IMR-90 (cell line): ENCODE data around the gene JMJD8. TPM values are rescaled to one million over a fixed set of nuclear protein-coding genes. Genes with fewer than 3 reads are reported as not detected.

Experiments used
- ATAC-seq: fragments of 200-7000 bp; cut with Tn5 transposase; 2 replicates; pipeline ENCODE4 v1.9.1; 2020; ENCODE audit warnings: low read depth, mild to moderate bottlenecking, moderate library complexity
- BruUV-seq: library from RNA; stranded (reverse); fragments of 400-500 nt; replicated peaks from 2 replicates; lab custom pipeline; 2021; lab: Mats Ljungman, UMichigan
- CTCF ChIA-PET: fragments of 300-600 bp; formaldehyde crosslinking; extraction: SDS; loops from one replicate; lab custom pipeline; 2021; ENCODE audit warnings: antibody characterized with exemption; lab: Yijun Ruan, JAX
- POLR2A ChIA-PET: fragments of 300-600 bp; sonication (Branson Sonifier 250); formaldehyde crosslinking; loops from one replicate; lab custom pipeline; 2022; ENCODE audit warnings: antibody characterized with exemption; ENCODE audit not compliant: unreplicated experiment; lab: Charles Lee
- DNase-seq: peaks from one replicate; pipeline ENCODE4 v3.0.0; 2013
- H2AFZ ChIP-seq: replicated peaks from 2 replicates; pipeline ENCODE3; 2013; ENCODE audit warnings: low read length, mild to moderate bottlenecking; ENCODE audit not compliant: poor library complexity
- H2AK5ac ChIP-seq: 2 replicates; pipeline ENCODE4 v1.6.1; 2013; ENCODE audit warnings: low read depth, low read length, inconsistent platforms
- H2AK9ac ChIP-seq: replicated peaks from 2 replicates; pipeline ENCODE3; 2013; ENCODE audit warnings: mild to moderate bottlenecking, low read depth, low read length, moderate library complexity; ENCODE audit not compliant: poor library complexity
- H2BK120ac ChIP-seq: 2 replicates; pipeline ENCODE4 v1.6.1; 2013; ENCODE audit warnings: low read depth, low read length, inconsistent platforms
- H2BK15ac ChIP-seq: 3 replicates; pipeline ENCODE4 v1.6.1; 2013; ENCODE audit warnings: low read depth, low read length, inconsistent platforms
- H2BK20ac ChIP-seq: 2 replicates; pipeline ENCODE4 v1.6.1; 2013; ENCODE audit warnings: low read depth, mild to moderate bottlenecking, inconsistent platforms, low read length, moderate library complexity
- H2BK5ac ChIP-seq: 2 replicates; pipeline ENCODE4 v1.6.1; 2013; ENCODE audit warnings: mild to moderate bottlenecking, low read depth, low read length, inconsistent platforms; ENCODE audit not compliant: poor library complexity, severe bottlenecking
- H3K14ac ChIP-seq: replicated peaks from 2 replicates; pipeline ENCODE4 v1.6.1; 2013; ENCODE audit warnings: low read depth, low read length, inconsistent platforms
- H3K18ac ChIP-seq: 2 replicates; pipeline ENCODE4 v1.6.1; 2013; ENCODE audit warnings: low read depth, low read length, control low read depth
- H3K23ac ChIP-seq: 2 replicates; pipeline ENCODE4 v1.6.1; 2013; ENCODE audit warnings: low read depth, low read length, inconsistent platforms
- H3K27ac ChIP-seq: 2 replicates; pipeline ENCODE4 v1.5.1; 2013; ENCODE audit warnings: mild to moderate bottlenecking, control low read depth, low read length; ENCODE audit not compliant: insufficient read depth
- H3K27me3 ChIP-seq: 2 replicates; pipeline ENCODE4 v1.6.1; 2013; ENCODE audit warnings: low read length; ENCODE audit not compliant: control insufficient read depth, insufficient read depth
- H3K36me3 ChIP-seq: 2 replicates; pipeline ENCODE4 v1.6.1; 2013; ENCODE audit warnings: low read length, mixed read lengths; ENCODE audit not compliant: control insufficient read depth, insufficient read depth
- H3K4ac ChIP-seq: 2 replicates; pipeline ENCODE4 v1.6.1; 2013; ENCODE audit warnings: low read depth, low read length, inconsistent platforms
- H3K4me1 ChIP-seq: 2 replicates; pipeline ENCODE4 v1.6.1; 2013; ENCODE audit warnings: low read length, mixed read lengths; ENCODE audit not compliant: control insufficient read depth, insufficient read depth
- H3K4me2 ChIP-seq: 2 replicates; pipeline ENCODE4 v1.6.1; 2013; ENCODE audit warnings: low read depth, mild to moderate bottlenecking, control low read depth, low read length, moderate library complexity
- H3K4me3 ChIP-seq: 2 replicates; pipeline ENCODE4 v1.5.1; 2013; ENCODE audit warnings: low read depth, mild to moderate bottlenecking, control low read depth, low read length, moderate library complexity; ENCODE audit not compliant: insufficient read depth
- H3K56ac ChIP-seq: 2 replicates; pipeline ENCODE4 v1.6.1; 2013; ENCODE audit warnings: low read length, inconsistent platforms; ENCODE audit not compliant: insufficient read depth; ENCODE audit errors: extremely low read depth
- H3K79me1 ChIP-seq, 2 experiments: 2 replicates each; pipeline ENCODE4 v1.6.1; 2013; ENCODE audit warnings: low read length in 2 of 2, inconsistent platforms in 1 of 2, low read depth in 1 of 2
- H3K9ac ChIP-seq: 2 replicates; pipeline ENCODE4 v1.6.1; 2013; ENCODE audit warnings: low read depth, low read length, control low read depth
- H3K9me1 ChIP-seq: 2 replicates; pipeline ENCODE4 v1.6.1; 2013; ENCODE audit warnings: low read length, inconsistent platforms; ENCODE audit not compliant: insufficient read depth
- H3K9me3 ChIP-seq: 2 replicates; pipeline ENCODE4 v1.6.1; 2013; ENCODE audit warnings: low read length; ENCODE audit not compliant: control insufficient read depth, insufficient read depth
- H4K20me1 ChIP-seq: 2 replicates; pipeline ENCODE4 v1.6.1; 2013; ENCODE audit warnings: low read length, inconsistent platforms; ENCODE audit not compliant: insufficient read depth
- H4K5ac ChIP-seq: 2 replicates; pipeline ENCODE4 v1.6.1; 2013; ENCODE audit warnings: mild to moderate bottlenecking, low read depth, low read length, control low read depth
- H4K8ac ChIP-seq, 2 experiments: 2 replicates each; pipeline ENCODE4 v1.6.1; 2013; ENCODE audit warnings: low read depth in 2 of 2, low read length in 2 of 2, control low read depth in 1 of 2, inconsistent platforms in 1 of 2
- H4K91ac ChIP-seq: 2 replicates; pipeline ENCODE4 v1.6.1; 2013; ENCODE audit warnings: low read depth, low read length, inconsistent platforms; ENCODE audit not compliant: insufficient read depth
- CEBPB ChIP-seq: IDR thresholded peaks from 2 replicates; pipeline ENCODE4 v1.6.1; 2012; ENCODE audit warnings: low read depth, low read length, improper control_type of control experiment
- CHD1 ChIP-seq: IDR thresholded peaks from 2 replicates; pipeline ENCODE4 v1.6.1; 2012; ENCODE audit warnings: low read depth, low read length, improper control_type of control experiment
- MAZ ChIP-seq: IDR thresholded peaks from 2 replicates; pipeline ENCODE4 v1.6.1; 2012; ENCODE audit warnings: low read depth, mild to moderate bottlenecking, low read length, improper control_type of control experiment, moderate library complexity, borderline replicate concordance
- POLR2A ChIP-seq: IDR thresholded peaks from 2 replicates; pipeline ENCODE4 v1.6.1; 2012; ENCODE audit warnings: mild to moderate bottlenecking, low read depth, low read length
- RAD21 ChIP-seq: IDR thresholded peaks from 2 replicates; pipeline ENCODE4 v1.6.1; 2012; ENCODE audit warnings: low read length, improper control_type of control experiment
- RFX5 ChIP-seq: IDR thresholded peaks from 2 replicates; pipeline ENCODE4 v1.8.0; 2012; ENCODE audit warnings: low read depth, mild to moderate bottlenecking, low read length, moderate library complexity
- SMC3 ChIP-seq: fragments of 150-350 bp; IDR thresholded peaks from 2 replicates; pipeline ENCODE4 v1.6.1; 2016; ENCODE audit warnings: low read depth, mild to moderate bottlenecking, antibody characterized with exemption, low read length, moderate library complexity
- WGBS, 2 experiments: methylation state at CpG; one replicate each; pipeline versions ENCODE4 v1.1.5 to v1.1.7; 2013; ENCODE audit warnings: missing lambda C conversion rate in 2 of 2; ENCODE audit not compliant: insufficient read length in 1 of 2; ENCODE audit errors: extremely low coverage in 2 of 2; 5-methylcytosine and 5-hydroxymethylcytosine counted together
- dilution Hi-C: fragments of 300-500 bp; cut with HindIII; formaldehyde crosslinking; loops from one replicate; pipeline ENCODE4 v1.14.3; 2018; ENCODE audit warnings: low sequenced_read_pairs; ENCODE audit not compliant: unreplicated experiment
- in situ Hi-C: fragments of 300-500 bp; cut with MboI; formaldehyde crosslinking; loops from 3 replicates; pipeline ENCODE4 v1.14.3; 2019; ENCODE audit warnings: low sequenced_read_pairs, inconsistent platforms, mixed read lengths
- intact Hi-C: fragments of 100-400 bp; cut with micrococcal nuclease; formaldehyde crosslinking; loops from 2 replicates; pipeline ENCODE4 v1.10.0; 2022
- polyA plus RNA-seq, 3 experiments: library from polyadenylated mRNA; depleted of rRNA; stranded (reverse); fragments of >200 nt; gene quantifications; 2 replicates each; pipeline ENCODE4 v1.2.3, GENCODE V29; 2012; ENCODE audit warnings: low replicate concordance in 1 of 3
- total RNA-seq: library from RNA; depleted of rRNA; stranded (reverse); fragments of >200 nt; gene quantifications from 2 replicates; pipeline ENCODE4 v1.2.3, GENCODE V29; 2012
- TF ChIP-seq, protein P1 (sequence below): conservative IDR thresholded peaks from 2 replicates; pipeline ENCODE4 v1.5.1; 2012; ENCODE audit warnings: mild to moderate bottlenecking, low read depth, low read length, improper control_type of control experiment
- TF ChIP-seq, protein P2 (sequence below): fragments of 150-350 bp; IDR thresholded peaks from 2 replicates; pipeline ENCODE4 v1.6.1; 2017; ENCODE audit warnings: mild to moderate bottlenecking, antibody characterized with exemption, low read length, low read depth

JMJD8 gene
- total and polyA plus RNA-seq, 2 of the 4 experiments (the other 2 are of a cell fraction) = 17.7 to 62.5 TPM

DNA sequence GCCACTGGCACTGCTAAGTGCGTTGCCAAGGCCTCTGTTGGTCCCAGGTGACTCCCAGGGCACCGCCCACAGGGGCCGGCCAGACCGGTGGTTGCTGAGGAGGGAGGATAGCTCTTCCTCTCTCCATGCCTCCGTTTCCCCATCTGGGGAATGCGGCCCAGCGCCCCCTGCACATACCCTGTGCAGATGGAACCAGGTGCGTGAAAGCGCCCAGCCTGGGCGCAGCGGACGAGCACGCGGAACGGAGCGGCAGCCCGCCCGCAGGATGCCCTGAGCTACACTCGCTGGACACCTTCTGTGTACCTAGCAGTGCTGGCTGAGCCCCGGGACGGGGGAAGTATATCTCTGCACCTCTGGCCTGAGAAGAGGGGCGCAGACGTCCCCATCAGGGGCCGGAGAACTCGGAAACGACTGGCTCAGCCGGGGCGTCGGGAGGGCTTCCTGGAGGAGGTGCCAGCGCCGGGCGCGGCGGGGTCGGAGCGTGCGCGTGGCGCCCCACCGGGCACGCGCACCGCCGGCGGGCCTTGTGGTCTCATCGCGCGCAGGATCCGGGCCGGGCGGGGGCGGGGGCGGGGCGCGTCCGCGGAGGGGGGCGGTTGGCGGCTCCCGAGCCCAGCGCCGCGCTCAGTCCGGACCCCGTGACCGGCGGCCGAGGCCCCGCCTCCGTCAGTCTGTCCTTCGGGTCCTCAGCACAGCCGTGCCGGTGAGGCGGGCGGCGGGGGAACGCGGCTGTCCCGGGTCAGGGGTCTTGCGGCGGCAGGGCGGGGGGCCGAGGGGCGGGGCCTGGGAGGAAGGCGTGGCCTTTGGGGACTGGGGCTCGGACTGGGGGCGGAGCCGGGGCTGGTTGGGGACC is 42.5 kb upstream of the JMJD8 start, which contains the start of the genes CCDC78 and HAGHL:
Gene CCDC78, minus strand, starts transcription at position 6 of the 853 bp plus-strand sequence. CDS start 76 bp downstream, outside the sequence.
Gene HAGHL, plus strand, starts transcription at position 669 of the 853 bp plus-strand sequence. CDS start 404 bp downstream, outside the sequence.
- dilution Hi-C loops (no loop called here), intact Hi-C loops (loop anchor here (5.0 kb wide), 1 partner anchor 61 kb away; the partner anchor contains the start of genes CHTF18 and RPUSD1), in situ Hi-C loops (no loop called here)
- Histone ChIP-seq H3K9me3 (no peaks in the 10 kb centered on the region), H2AFZ (peak within 1 kb of the TSS; percentile 93), H3K9me1 (peaks cover 2% of the 10 kb centered on the region; the same call in 1 of the 2 replicates), H4K5ac (peak within 1 kb of the TSS; percentile 62), H3K18ac (peak within 1 kb of the TSS; percentile 50; the same call in 1 of the 2 replicates), H2BK20ac (no peak within 1 kb of the TSS), H3K14ac (peak within 1 kb of the TSS; percentile 99), H3K4ac (peak within 1 kb of the TSS; percentile 98), H3K4me1 (peaks cover 9% of the 10 kb centered on the region), H2BK15ac (peak within 1 kb of the TSS; percentile 80; the same call in 1 of the 3 replicates), H3K4me3 (peak within 1 kb of the TSS; percentile 62), H3K27me3 (no peaks in the 10 kb centered on the region), H3K56ac (no peak within 1 kb of the TSS), H3K23ac (peak within 1 kb of the TSS; percentile 99), H3K36me3 (peaks cover 5% of the 10 kb centered on the region; the same call in 1 of the 2 replicates), H2AK5ac (peak within 1 kb of the TSS; percentile 100), H2BK120ac (peak within 1 kb of the TSS; percentile 60), H2AK9ac (peak within 1 kb of the TSS; percentile 99), H3K27ac (peak within 1 kb of the TSS; percentile 76; the same call in 1 of the 2 replicates), H4K20me1 (peaks cover 4% of the 10 kb centered on the region), H3K79me1 (peaks cover 0 to 5% of the 10 kb centered on the region in 2 experiments; a peak in 1 of 4 replicates), H4K8ac (peak within 1 kb of the TSS; percentile 96 to 100), H3K4me2 (peak within 1 kb of the TSS; percentile 98), H4K91ac (peak within 1 kb of the TSS; percentile 96), H2BK5ac (no peak within 1 kb of the TSS), H3K9ac (peak within 1 kb of the TSS; percentile 90)
- CTCF ChIA-PET = no interaction called here
- POLR2A ChIA-PET = no interaction called here
- BruUV-seq = no TSS peak
- TF ChIP-seq CHD1 (no peak), SMC3 (no peak), RFX5 (no peak), RAD21 (no peak), MAZ (no peak; the same call in 1 of the 2 replicates), CEBPB (no peak), POLR2A (no peak)
- TF ChIP-seq, protein P1, sequence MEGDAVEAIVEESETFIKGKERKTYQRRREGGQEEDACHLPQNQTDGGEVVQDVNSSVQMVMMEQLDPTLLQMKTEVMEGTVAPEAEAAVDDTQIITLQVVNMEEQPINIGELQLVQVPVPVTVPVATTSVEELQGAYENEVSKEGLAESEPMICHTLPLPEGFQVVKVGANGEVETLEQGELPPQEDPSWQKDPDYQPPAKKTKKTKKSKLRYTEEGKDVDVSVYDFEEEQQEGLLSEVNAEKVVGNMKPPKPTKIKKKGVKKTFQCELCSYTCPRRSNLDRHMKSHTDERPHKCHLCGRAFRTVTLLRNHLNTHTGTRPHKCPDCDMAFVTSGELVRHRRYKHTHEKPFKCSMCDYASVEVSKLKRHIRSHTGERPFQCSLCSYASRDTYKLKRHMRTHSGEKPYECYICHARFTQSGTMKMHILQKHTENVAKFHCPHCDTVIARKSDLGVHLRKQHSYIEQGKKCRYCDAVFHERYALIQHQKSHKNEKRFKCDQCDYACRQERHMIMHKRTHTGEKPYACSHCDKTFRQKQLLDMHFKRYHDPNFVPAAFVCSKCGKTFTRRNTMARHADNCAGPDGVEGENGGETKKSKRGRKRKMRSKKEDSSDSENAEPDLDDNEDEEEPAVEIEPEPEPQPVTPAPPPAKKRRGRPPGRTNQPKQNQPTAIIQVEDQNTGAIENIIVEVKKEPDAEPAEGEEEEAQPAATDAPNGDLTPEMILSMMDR = no peak
- TF ChIP-seq, protein P2, sequence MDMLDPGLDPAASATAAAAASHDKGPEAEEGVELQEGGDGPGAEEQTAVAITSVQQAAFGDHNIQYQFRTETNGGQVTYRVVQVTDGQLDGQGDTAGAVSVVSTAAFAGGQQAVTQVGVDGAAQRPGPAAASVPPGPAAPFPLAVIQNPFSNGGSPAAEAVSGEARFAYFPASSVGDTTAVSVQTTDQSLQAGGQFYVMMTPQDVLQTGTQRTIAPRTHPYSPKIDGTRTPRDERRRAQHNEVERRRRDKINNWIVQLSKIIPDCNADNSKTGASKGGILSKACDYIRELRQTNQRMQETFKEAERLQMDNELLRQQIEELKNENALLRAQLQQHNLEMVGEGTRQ = 0 out of 2 replicates have a peak, but pooled peaks have one; percentile 32
- DNase-seq (peak; percentile 34), ATAC-seq (peak; percentile 56)
- WGBS, 2 experiments = 7% methylated on average over 17 of the region's 88 CpGs; no CpG with 5 or more reads in 1 of the 2 experiments
